GM19397 (cell line): Measurements from ENCODE around the gene FMNL2.

Source experiments
- ATAC-seq: cut with Tn5 transposase; IDR thresholded peaks from one replicate; pipeline ENCODE4 v1.9.1; 2021; ENCODE audit warnings: mild to moderate bottlenecking, moderate library complexity; ENCODE audit not compliant: unreplicated experiment

FMNL2 gene

DNA sequence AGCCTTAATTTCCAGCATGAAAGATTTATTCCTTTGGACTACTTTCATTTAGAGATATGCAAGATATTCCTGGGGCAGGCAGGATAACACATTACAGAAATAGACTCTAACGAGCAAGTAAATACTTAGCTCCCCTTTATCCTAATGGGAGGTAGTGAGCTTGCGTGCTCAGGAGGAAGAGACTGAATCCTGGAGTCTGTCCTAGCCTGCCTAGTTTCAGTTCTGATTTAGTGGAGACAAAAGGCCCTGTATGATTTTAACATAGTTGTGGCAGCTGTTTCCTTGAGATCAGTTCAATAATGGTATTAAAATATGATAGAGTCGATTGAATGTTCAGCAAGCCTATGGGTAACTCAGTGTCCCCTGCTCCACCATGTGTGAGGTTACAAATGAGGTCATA lies 109.5 kb downstream of the FMNL2 start:
- no peak for ATAC-seq

DNA sequence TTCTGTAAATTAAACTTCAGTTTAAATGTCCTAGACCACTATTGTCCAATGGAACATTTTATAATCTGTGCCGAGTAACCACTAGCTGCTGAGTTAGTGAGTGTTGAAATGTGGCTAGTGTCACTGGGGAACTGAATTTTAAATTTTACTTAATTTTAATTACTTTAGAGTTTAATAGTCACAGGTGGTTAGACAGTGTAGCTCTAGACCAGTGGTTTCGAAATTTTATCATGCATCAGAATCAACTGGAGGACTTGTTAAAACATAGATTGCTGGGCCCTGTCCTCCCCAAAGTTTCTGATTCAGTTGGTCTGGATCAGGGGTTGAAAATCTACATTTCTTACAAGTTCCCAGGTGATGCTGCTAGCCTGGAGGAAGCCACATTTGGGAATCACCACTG lies 110.4 kb downstream of the FMNL2 start:
- ATAC-seq: no peak

DNA sequence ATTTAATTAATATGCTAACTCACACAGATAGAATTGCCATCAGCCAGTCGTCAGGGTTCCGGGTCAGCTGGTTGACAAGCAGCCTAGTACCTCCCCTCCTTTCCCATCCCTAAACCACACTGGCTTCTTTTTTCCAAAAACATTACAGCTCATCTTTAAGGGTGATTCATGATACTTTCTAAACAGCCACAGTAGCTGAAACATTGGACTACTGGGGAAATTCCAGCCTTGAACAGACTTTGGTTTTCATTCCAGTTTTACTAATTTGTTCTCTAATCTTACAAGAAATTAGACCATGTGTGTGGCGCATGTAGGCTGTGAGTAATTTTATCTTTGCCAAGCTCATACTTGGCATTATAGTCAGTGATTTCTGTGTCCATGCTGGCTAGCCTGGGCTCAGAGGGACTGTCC lies 110.8 kb downstream of the FMNL2 start:
- no peak for ATAC-seq

- no peak for ATAC-seq
Observed at GRCh38 chr2:152446213-152446612, 111.2 kb downstream of the FMNL2 start.

DNA sequence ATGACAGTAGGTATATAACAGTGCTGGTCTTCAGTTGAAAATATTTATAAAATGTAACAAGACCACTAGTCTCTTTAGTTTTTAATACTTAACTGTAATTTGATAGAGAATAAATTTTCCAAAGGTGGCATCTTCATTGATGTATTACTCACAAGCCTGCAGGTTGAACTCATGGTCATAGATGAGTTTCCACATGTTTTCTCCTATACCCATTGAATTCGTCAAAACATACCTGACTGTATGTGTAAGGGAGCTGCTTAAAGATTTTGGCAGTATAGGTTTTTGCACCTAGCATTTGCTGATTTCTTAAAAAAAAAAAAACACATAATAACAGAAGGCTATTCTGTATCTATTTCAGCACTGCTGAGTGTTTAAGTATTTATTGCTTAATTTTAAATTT lies 112.9 kb downstream of the FMNL2 start:
- ATAC-seq: no peak

DNA sequence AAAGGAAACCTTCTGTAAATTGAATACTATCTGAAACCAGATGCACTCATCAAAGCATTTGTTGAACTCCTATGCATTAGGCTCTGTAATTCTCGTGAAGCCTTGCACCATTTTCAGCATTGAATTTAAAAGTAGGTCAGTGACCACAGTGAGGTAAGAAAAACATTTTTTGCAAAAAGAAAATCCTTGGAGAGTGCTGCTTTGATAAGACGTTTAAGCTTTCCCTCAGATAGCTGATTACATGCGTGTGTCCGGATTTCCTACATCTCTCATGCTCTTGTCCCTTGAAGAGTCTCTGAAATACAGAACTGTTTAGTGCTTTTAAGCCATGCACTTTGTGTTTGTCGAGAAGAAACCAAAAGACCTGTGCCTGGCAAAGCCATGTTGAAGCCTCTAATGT lies 113.6 kb downstream of the FMNL2 start:
- no peak for ATAC-seq

DNA sequence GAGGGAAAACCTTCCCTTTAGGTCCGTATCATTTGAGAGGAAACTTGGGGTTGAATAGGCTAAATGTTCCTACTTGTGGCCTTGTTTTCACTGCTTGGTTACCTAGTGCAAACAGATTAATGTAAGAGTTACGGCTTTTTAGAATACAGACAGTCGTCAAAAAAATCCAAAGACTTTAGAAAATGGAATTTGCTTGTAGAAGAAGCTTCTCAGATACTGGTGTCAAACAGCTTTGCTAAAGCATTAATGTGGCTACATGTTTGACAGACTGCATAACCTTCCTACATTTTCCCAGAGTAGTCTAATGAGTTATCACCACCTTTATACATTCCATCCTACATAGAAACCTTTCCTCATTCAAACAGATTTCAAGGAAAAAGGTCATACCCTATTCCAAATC lies 114.6 kb downstream of the FMNL2 start:
- no peak for ATAC-seq

- no peak for ATAC-seq
Observed at GRCh38 chr2:152450176-152450575, 115.2 kb downstream of the FMNL2 start.

- no peak for ATAC-seq
Observed at GRCh38 chr2:152452256-152452973, 117.4 kb downstream of the FMNL2 start.

DNA sequence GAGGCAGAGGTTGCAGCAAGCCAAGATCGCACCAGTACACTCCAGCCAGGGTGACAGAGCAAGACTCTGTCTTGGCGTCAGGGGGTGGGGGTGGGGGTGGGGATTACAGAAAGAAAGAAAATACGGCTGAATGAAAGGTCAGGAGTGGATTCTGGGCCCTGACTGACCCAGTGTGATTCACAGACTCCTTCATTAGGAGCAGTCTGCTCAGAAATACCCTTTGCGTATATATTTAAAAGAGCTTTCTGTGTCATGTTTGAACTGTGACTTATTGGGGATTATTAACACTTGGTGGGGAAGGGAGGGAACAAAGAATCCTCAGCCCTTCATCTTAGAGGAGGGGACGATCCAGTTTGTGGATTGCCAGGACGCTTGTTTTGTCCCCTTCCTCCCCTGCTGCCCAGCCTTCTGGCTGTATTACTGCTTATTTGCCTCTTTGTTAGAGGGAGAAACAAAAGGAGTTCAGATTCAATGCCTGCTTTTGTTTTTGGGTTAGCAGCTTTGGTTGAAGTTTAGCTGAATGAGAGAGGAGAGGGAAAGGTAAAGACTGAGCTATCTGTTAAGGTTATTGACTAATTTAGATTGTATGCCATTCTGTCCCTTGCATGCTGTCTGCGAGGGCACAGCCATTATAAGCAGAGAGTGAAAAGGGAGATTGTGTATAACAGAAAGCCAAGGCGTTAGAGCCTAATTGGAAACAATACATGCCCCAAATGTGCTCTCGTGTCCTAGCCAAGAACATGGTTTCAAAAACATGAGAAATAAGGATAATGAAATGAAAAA lies 118.3 kb downstream of the FMNL2 start:
- no peak for ATAC-seq

- no peak for ATAC-seq
Observed at GRCh38 chr2:152454371-152454770, 119.4 kb downstream of the FMNL2 start.

DNA sequence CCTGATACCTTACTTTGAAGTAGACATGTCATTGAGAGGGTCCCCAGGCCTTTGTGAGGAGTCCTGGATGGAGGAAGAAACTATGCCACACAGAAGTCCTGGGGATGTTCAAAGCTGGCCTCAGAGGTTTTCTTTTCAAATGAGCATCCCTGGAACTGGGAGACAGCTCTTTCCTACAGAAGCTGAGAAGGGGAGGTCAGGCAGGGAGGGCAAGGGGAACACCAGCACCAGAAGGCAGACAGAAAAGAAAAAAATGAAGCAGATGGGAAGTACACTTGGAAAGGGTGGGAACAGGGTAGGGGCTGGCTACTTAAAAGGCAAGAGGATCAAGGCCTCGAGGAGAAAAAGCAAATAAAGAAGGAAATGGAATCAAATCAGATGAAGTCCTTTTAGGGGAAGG lies 120.0 kb downstream of the FMNL2 start:
- no peak for ATAC-seq

- ATAC-seq: no peak
Observed at GRCh38 chr2:152455738-152456137, 120.8 kb downstream of the FMNL2 start.

- no peak for ATAC-seq
Observed at GRCh38 chr2:152456262-152456661, 121.3 kb downstream of the FMNL2 start.

DNA sequence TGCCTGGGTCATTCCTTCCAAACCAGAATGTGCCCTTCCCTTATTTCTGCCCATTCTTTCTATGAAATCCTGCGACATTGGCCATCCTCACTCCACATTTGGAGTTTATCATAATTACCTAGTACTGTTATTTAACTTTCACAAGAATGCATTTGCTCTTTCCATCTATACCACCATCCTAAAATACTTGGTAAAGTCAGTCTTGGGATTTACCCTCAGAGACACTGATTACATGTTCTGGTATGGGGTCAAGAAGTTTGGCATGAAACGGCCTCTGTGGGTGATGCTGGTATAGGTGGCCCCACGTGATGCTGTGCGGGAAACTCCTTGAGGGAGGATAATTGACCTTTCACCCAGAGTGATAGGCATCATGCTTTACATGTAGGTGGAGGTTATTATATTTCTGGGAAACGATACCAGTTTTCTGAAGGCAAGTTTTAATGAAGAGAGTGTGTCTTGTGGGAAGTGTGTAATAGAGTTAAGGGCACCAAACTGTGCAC lies 123.5 kb downstream of the FMNL2 start:
- no peak for ATAC-seq

DNA sequence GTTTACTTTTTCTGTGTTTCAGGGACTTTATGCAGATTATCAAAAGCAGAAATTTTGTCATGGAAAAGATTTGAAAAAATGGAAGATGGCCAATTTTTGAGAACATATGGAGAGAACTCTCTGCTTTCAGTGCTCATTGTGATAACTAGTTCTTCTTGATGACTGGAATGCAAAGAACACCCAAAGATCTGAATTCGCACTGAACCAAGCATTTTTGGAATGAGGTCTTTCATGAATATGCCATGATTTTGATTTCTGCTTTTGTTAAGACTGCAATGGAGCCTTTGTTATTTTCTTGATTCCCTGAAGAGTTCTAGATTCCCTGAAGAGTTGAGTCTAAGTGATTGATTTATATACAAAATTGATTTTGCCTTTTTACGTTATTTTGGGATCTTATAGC lies 124.1 kb downstream of the FMNL2 start:
- ATAC-seq: no peak

GRCh38 chr2:152460567-152460966 lies 125.6 kb downstream of the FMNL2 start:
- no peak for ATAC-seq

- ATAC-seq: no peak
Observed at GRCh38 chr2:152462120-152462519, 127.1 kb downstream of the FMNL2 start.

GRCh38 chr2:152462779-152463178 lies 127.8 kb downstream of the FMNL2 start:
- no peak for ATAC-seq

GRCh38 chr2:152464851-152465470 lies 130.0 kb downstream of the FMNL2 start:
- ATAC-seq: no peak

DNA sequence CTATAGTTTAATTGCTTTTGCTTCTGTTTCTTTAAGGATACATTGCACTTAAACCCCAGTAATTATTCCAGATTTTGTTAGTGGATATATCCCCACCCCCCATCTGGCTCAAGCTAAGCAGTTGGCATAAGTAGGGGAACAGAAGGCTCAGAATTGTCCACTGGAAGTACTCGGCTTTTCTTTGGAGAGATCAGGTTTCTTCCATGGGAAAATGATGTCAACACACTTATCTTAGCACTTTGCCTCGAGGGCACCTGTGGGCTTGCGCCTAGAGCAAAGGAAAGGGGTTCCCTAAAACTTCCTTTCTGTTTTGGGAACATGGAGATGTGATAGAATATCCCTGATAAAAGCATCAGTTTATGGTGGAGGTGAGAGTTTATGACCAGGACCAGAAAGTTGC lies 130.6 kb downstream of the FMNL2 start:
- ATAC-seq: no peak

GRCh38 chr2:152466041-152466440 lies 131.1 kb downstream of the FMNL2 start:
- no peak for ATAC-seq
